Measurements from ENCODE around the gene NCSTN. TPM values are rescaled to one million over a fixed set of nuclear protein-coding genes. Genes with fewer than 3 reads are reported as not detected.

The NCSTN gene
- total and polyA plus RNA-seq, 2 experiments from 2014 or later = 90.3 to 120 TPM

DNA sequence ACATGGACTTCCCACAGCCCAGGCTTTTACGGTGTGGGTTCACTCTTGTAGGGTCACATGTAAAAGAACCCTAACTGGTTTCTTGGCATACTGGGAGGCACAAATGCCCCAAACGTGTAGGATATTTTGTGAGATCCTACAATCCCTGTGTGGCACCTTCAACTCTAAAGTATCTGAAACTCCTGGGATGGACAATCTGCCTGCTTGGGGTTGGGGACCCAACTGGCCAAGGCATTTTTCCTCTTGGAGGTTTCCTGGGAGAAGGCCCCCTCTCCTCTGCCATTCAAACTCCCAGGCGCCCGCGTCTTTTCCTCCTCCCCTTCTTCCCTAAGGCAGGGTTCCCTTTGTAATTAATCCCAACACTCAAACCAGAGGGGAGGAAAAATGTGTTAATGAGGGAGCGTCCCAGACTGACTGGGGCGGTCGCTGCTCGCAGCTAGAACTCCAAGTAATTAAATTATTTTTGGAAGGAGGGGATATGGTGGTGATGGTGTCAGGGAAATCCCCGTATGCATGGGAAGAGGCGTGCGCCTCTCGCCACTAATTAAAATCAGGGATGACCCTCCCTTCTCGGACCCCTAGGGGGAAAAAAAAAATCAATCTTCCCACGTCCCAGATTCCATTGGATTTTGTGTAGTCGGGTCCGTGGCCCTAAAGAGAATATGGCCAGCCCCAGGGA lies 56.5 kb downstream of the NCSTN start:
- H3K36me3 ChIP-seq (replicated peaks; ENCODE audit: insufficient read depth, low read depth) = no peaks in the 10 kb centered on the region
- DNase-seq (ENCODE audit: low spot score) = no peak
- peak overlapping the region; percentile 92 for H2AFZ ChIP-seq
- H3K9me2 ChIP-seq (replicated peaks; ENCODE audit: insufficient read depth) = no peaks in the 10 kb centered on the region
- no peaks in the 10 kb centered on the region for H4K20me1 ChIP-seq (ENCODE audit: insufficient read depth, poor library complexity, severe bottlenecking)
- peak overlapping the region; percentile 89 for H3K4me2 ChIP-seq
- peak overlapping the region; percentile 82 for H3K27ac ChIP-seq
- TF ChIP-seq EZH2phosphoT487 (IDR thresholded peaks at IDR 0.05; ENCODE audit: low read depth, severe bottlenecking, unreplicated experiment) (no peak), EZH2 (IDR thresholded peaks at IDR 0.05; ENCODE audit: borderline replicate concordance) (no peak)
- TF ChIP-seq, protein P1, sequence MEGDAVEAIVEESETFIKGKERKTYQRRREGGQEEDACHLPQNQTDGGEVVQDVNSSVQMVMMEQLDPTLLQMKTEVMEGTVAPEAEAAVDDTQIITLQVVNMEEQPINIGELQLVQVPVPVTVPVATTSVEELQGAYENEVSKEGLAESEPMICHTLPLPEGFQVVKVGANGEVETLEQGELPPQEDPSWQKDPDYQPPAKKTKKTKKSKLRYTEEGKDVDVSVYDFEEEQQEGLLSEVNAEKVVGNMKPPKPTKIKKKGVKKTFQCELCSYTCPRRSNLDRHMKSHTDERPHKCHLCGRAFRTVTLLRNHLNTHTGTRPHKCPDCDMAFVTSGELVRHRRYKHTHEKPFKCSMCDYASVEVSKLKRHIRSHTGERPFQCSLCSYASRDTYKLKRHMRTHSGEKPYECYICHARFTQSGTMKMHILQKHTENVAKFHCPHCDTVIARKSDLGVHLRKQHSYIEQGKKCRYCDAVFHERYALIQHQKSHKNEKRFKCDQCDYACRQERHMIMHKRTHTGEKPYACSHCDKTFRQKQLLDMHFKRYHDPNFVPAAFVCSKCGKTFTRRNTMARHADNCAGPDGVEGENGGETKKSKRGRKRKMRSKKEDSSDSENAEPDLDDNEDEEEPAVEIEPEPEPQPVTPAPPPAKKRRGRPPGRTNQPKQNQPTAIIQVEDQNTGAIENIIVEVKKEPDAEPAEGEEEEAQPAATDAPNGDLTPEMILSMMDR (IDR thresholded peaks at IDR 0.05; ENCODE audit: poor library complexity) = no peak
- no peaks in the 10 kb centered on the region for H3K27me3 ChIP-seq
- peaks cover 12% of the 10 kb centered on the region for H3K4me1 ChIP-seq (ENCODE audit: insufficient read depth)
- H3K4me3 ChIP-seq = peak overlapping the region; percentile 100
- peaks cover 43% of the 10 kb centered on the region for H3K79me2 ChIP-seq
- 33% methylated on average over 17 of the region's 17 CpGs for WGBS (ENCODE audit: low lambda C conversion rate, missing lambda C conversion rate)
- H3K9me3 ChIP-seq (ENCODE audit: low read depth) = no peaks in the 10 kb centered on the region

DNA sequence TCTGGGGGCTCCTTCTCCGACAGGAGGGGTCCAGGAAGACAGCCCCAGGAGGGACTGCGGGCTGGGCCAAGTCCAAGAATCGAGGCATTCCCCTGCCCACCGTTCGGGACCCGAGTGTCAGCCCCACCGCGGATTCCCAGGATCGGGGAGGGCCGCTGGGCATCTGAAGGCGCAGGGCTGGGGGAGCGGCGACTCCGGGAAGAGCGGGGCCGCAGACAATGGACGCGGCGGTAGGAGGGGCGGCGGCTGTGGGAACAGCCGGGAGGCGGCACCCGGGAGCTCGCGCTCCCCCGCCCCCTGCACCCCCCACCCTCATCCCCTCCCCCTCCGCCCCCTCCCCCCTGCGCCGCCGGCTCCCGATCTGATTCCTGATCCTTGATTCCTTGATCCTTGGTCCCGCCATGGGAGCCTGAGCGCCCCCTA lies 57.1 kb downstream of the NCSTN start, which contains the start of gene VANGL2:
TSS of gene VANGL2 (plus strand) at position 342 of the 423 bp plus-strand sequence. CDS start 15,274 bp downstream, outside the sequence.
- Histone ChIP-seq H3K36me3 (replicated peaks; ENCODE audit: insufficient read depth, low read depth) (no peaks in the 10 kb centered on the region), H3K79me2 (peaks cover 47% of the 10 kb centered on the region), H2AFZ (peak within 1 kb of the TSS; percentile 100), H3K4me1 (ENCODE audit: insufficient read depth) (peaks cover 14% of the 10 kb centered on the region), H4K20me1 (ENCODE audit: insufficient read depth, poor library complexity, severe bottlenecking) (no peaks in the 10 kb centered on the region), H3K4me3 (peak within 1 kb of the TSS; percentile 100), H3K4me2 (peak within 1 kb of the TSS; percentile 89), H3K27me3 (no peaks in the 10 kb centered on the region), H3K9me2 (replicated peaks; ENCODE audit: insufficient read depth) (no peaks in the 10 kb centered on the region), H3K27ac (peak within 1 kb of the TSS; percentile 95), H3K9me3 (ENCODE audit: low read depth) (no peaks in the 10 kb centered on the region)
- 2% methylated on average over 12 of the region's 34 CpGs for WGBS (ENCODE audit: low lambda C conversion rate, missing lambda C conversion rate)
- peak; percentile 92 for DNase-seq (ENCODE audit: low spot score)
- TF ChIP-seq EZH2 (IDR thresholded peaks at IDR 0.05; ENCODE audit: borderline replicate concordance) (no peak), EZH2phosphoT487 (IDR thresholded peaks at IDR 0.05; ENCODE audit: low read depth, severe bottlenecking, unreplicated experiment) (no peak)
- TF ChIP-seq, protein P1 (IDR thresholded peaks at IDR 0.05; ENCODE audit: poor library complexity) = no peak

DNA sequence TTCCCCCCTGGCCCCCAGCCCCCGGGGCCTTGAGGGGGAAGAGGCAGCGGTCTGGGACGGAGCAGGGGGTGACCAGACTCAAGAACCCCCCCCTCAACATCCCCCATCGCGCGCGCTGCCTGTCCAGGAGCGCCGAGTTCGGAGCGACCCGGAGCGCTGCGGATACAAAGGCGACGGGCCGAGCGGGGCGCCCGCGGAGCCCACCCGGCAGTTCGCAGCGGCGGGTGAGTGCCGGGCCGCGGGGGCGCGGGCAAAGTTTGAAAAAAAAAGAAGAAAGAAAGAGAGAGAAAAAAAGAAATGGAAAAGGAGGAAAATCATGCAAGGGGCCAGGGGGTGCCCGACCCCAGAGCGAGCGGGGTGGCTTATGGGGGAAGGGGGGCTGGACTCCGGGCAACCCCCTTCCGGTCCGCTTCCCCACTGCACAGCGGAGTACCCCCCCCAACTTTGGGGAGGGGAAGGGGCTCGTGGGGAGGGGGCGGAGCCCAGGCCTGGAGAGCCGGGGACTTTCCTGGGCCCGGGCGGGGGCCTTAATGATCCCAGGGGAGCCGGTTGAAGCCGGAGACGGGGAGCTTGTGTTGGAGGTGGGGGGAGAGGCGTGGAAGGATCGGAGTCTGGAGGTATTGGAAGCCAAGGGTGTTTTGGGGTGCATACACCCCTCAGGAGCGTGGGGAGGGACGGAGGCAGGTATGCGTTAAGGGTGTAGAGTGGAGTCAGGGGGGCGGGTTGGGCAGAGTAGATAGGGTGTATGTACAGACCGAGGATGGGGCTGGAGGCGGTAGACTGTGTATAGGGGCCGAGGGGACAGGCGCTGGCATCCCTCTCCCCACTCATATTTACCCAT lies 57.7 kb downstream of the NCSTN start:
- H3K27ac ChIP-seq = peak overlapping the region; percentile 95
- no peaks in the 10 kb centered on the region for H4K20me1 ChIP-seq (ENCODE audit: insufficient read depth, poor library complexity, severe bottlenecking)

More for the DNA sequence above, 57.7 kb downstream of the NCSTN start:
- no peaks in the 10 kb centered on the region for H3K27me3 ChIP-seq
- no peaks in the 10 kb centered on the region for H3K36me3 ChIP-seq (replicated peaks; ENCODE audit: insufficient read depth, low read depth)
- peaks cover 54% of the 10 kb centered on the region for H3K79me2 ChIP-seq
- H3K4me2 ChIP-seq = peak overlapping the region; percentile 89
- no peaks in the 10 kb centered on the region for H3K9me3 ChIP-seq (ENCODE audit: low read depth)
- under 1% methylated on average over 32 of the region's 55 CpGs for WGBS (ENCODE audit: low lambda C conversion rate, missing lambda C conversion rate)
- H3K4me3 ChIP-seq = peak overlapping the region; percentile 100
- peak; percentile 75 for DNase-seq (ENCODE audit: low spot score)
- H3K9me2 ChIP-seq (replicated peaks; ENCODE audit: insufficient read depth) = no peaks in the 10 kb centered on the region
- TF ChIP-seq EZH2 (IDR thresholded peaks at IDR 0.05; ENCODE audit: borderline replicate concordance) = no peak
- TF ChIP-seq EZH2phosphoT487 (IDR thresholded peaks at IDR 0.05; ENCODE audit: low read depth, severe bottlenecking, unreplicated experiment) = no peak
- TF ChIP-seq, protein P1 (IDR thresholded peaks at IDR 0.05; ENCODE audit: poor library complexity) = no peak
- H2AFZ ChIP-seq = peak overlapping the region; percentile 100
- peaks cover 14% of the 10 kb centered on the region for H3K4me1 ChIP-seq (ENCODE audit: insufficient read depth)

Measured in hepatocyte (in vitro differentiated cells).